OCI-LY7 (cell line): ENCODE measurements around the gene PHAF1. TPM values are rescaled to one million over a fixed set of nuclear protein-coding genes. Genes with fewer than 3 reads are reported as not detected.

Experiments used
- BruUV-seq: library from RNA; stranded (reverse); fragments of 400-500 nt; replicated peaks from 2 replicates; lab custom pipeline; 2021; lab: Mats Ljungman, UMichigan
- CTCF ChIA-PET: fragments of 300-600 bp; sonication (Branson Sonifier 250); formaldehyde crosslinking; loops from one replicate; lab custom pipeline; 2022; ENCODE audit warnings: antibody characterized with exemption; ENCODE audit not compliant: unreplicated experiment; lab: Charles Lee
- POLR2A ChIA-PET: fragments of 300-600 bp; sonication (Branson Sonifier 250); formaldehyde crosslinking; loops from one replicate; lab custom pipeline; 2022; ENCODE audit warnings: antibody characterized with exemption; lab: Charles Lee
- DNase-seq: peaks from one replicate; pipeline ENCODE4 v3.0.0-alpha.2; 2015; ENCODE audit warnings: low spot score
- H2AFZ ChIP-seq: fragments of 200-600 bp; sonication (generic), shearing (Covaris generic); 2 replicates; pipeline ENCODE4 v1.6.1; 2014; ENCODE audit warnings: mild to moderate bottlenecking, antibody characterized with exemption, low read length, moderate library complexity
- H3K27ac ChIP-seq: fragments of 200-600 bp; sonication (generic); 2 replicates; pipeline ENCODE4 v1.5.1; 2014; ENCODE audit warnings: mixed run types, low read depth, mild to moderate bottlenecking, moderate library complexity, low read length, inconsistent platforms; ENCODE audit not compliant: poor library complexity, severe bottlenecking
- H3K36me3 ChIP-seq: fragments of 200-600 bp; sonication (generic); 2 replicates; pipeline ENCODE4 v1.6.1; 2014; ENCODE audit warnings: mild to moderate bottlenecking, antibody characterized with exemption, low read length, moderate library complexity, mixed read lengths; ENCODE audit not compliant: insufficient read depth
- H3K4me1 ChIP-seq: fragments of 200-600 bp; sonication (generic); 2 replicates; pipeline ENCODE4 v1.5.1; 2014; ENCODE audit warnings: mild to moderate bottlenecking, low read length; ENCODE audit not compliant: insufficient read depth, poor library complexity, severe bottlenecking
- H3K4me2 ChIP-seq: fragments of 200-600 bp; sonication (generic); 2 replicates; pipeline ENCODE4 v1.6.1; 2014; ENCODE audit warnings: mild to moderate bottlenecking, low read length
- H3K4me3 ChIP-seq: fragments of 200-600 bp; sonication (generic); 2 replicates; pipeline ENCODE4 v1.5.1; 2014; ENCODE audit warnings: mild to moderate bottlenecking, low read depth, low read length; ENCODE audit not compliant: poor library complexity, severe bottlenecking
- H3K79me2 ChIP-seq: fragments of 200-600 bp; sonication (generic); 2 replicates; pipeline ENCODE4 v1.6.1; 2016; ENCODE audit warnings: low read depth, mild to moderate bottlenecking, low read length, moderate library complexity, mixed read lengths; ENCODE audit not compliant: insufficient read depth
- H3K9me2 ChIP-seq: fragments of 200-600 bp; sonication (generic); 2 replicates; pipeline ENCODE4 v1.6.1; 2016; ENCODE audit warnings: mild to moderate bottlenecking, low read length, mixed read lengths; ENCODE audit not compliant: insufficient read depth
- H3K9me3 ChIP-seq: fragments of 200-600 bp; sonication (generic); 2 replicates; pipeline ENCODE4 v1.6.1; 2014; ENCODE audit warnings: mild to moderate bottlenecking, mixed run types, low read length, mixed read lengths
- H4K20me1 ChIP-seq: fragments of 200-600 bp; sonication (generic); 2 replicates; pipeline ENCODE4 v1.6.1; 2014; ENCODE audit warnings: mild to moderate bottlenecking, antibody characterized with exemption, low read length, moderate library complexity, mixed read lengths; ENCODE audit not compliant: insufficient read depth
- CTCF ChIP-seq: fragments of 200-600 bp; sonication (generic); conservative IDR thresholded peaks from 2 replicates; pipeline ENCODE4 v1.5.1; 2014; ENCODE audit warnings: mild to moderate bottlenecking, antibody characterized with exemption, low read length, moderate library complexity, mixed read lengths
- EZH2phosphoT487 ChIP-seq: fragments of 200-600 bp; sonication (generic); IDR thresholded peaks from 2 replicates; pipeline ENCODE4 v1.6.1; 2018; ENCODE audit warnings: low read depth, borderline replicate concordance, mild to moderate bottlenecking, mixed run types, antibody characterized with exemption, low read length, moderate library complexity, mixed read lengths
- intact Hi-C: fragments of 100-400 bp; cut with micrococcal nuclease; formaldehyde crosslinking; loops from one replicate; pipeline ENCODE4 v1.10.0; 2022; ENCODE audit not compliant: unreplicated experiment
- total RNA-seq, 2 experiments: library from RNA; depleted of rRNA in 1 of 2; stranded (reverse); fragments of >200 nt in 1 of 2; shearing (Covaris generic) in 1 of 2; gene quantifications; 2 replicates each; pipeline ENCODE4 v1.2.3, GENCODE V29; 2014 to 2022

PHAF1 gene
- total RNA-seq, 2 experiments from 2014 or later: 13.9 to 16.8 TPM

- intact Hi-C loops: no loop called here
- TF ChIP-seq EZH2phosphoT487 (no peak), CTCF (no peak)
- Histone ChIP-seq H3K27ac (no peak overlapping the region), H3K36me3 (peaks cover 13% of the 10 kb centered on the region), H3K4me2 (no peak overlapping the region), H3K9me2 (no peaks in the 10 kb centered on the region), H2AFZ (no peak overlapping the region), H3K4me3 (no peak overlapping the region), H3K79me2 (peaks cover 21% of the 10 kb centered on the region; the same call in 1 of the 2 replicates), H4K20me1 (no peaks in the 10 kb centered on the region), H3K9me3 (no peaks in the 10 kb centered on the region), H3K4me1 (no peaks in the 10 kb centered on the region)
- ChIA-PET POLR2A (interaction anchor here (0.6 kb wide), 2 partner anchors 18 to 22 kb away, joined by 3 to 5 read pairs; no protein-coding TSS in a partner anchor), CTCF (no interaction called here)
- no peak for DNase-seq
- BruUV-seq: no TSS peak
Measured at GRCh38 chr16:67116388-67117311, 6.9 kb downstream of the PHAF1 start.

GRCh38 chr16:67117716-67118115, 8.0 kb downstream of the PHAF1 start:
- Histone ChIP-seq H3K79me2 (peaks cover 10% of the 10 kb centered on the region; the same call in 1 of the 2 replicates), H3K4me1 (no peaks in the 10 kb centered on the region), H4K20me1 (no peaks in the 10 kb centered on the region), H3K4me3 (no peak overlapping the region), H3K9me2 (no peaks in the 10 kb centered on the region), H3K9me3 (no peaks in the 10 kb centered on the region), H3K27ac (no peak overlapping the region), H2AFZ (no peak overlapping the region), H3K4me2 (no peak overlapping the region), H3K36me3 (peaks cover 24% of the 10 kb centered on the region)
- no peak for TF ChIP-seq EZH2phosphoT487
- no peak for TF ChIP-seq CTCF
- ChIA-PET CTCF (interaction anchor here (0.6 kb wide), 1 partner anchor 12 kb away, joined by 11 read pairs; no protein-coding TSS in a partner anchor), POLR2A (interaction anchor here (0.7 kb wide), 1 partner anchor 325 kb away, joined by 4 read pairs; no protein-coding TSS in a partner anchor)
- no TSS peak for BruUV-seq
- intact Hi-C loops: no loop called here
- no peak for DNase-seq
